ENCODE measurements around the gene PPP2R1A. TPM values are rescaled to one million over a fixed set of nuclear protein-coding genes. Genes with fewer than 3 reads are reported as not detected.

PPP2R1A gene
- total and polyA plus RNA-seq, 2 of the 13 experiments (the other 11 are each of a cell fraction or from before 2014, with no cell fraction given): 86.7 to 130 TPM

- H4K20me1 ChIP-seq (ENCODE audit: insufficient read depth, low read length): no peaks in the 10 kb centered on the region
- no peaks in the 10 kb centered on the region for H3K4me1 ChIP-seq (ENCODE audit: insufficient read depth, low read length)
- FAIRE-seq: no peak
- H3K4me3 ChIP-seq (replicated peaks in 1 of 3; ENCODE audit: insufficient read depth in 1 of 3, low read depth in 2 of 3, low read length in 3 of 3): no peak overlapping the region
- H2AFZ ChIP-seq (ENCODE audit: low read length): no peak overlapping the region
- no peak for DNase-seq (ENCODE audit: low spot score)
- no TSS peak for BruUV-seq (replicated peaks)
- WGBS (ENCODE audit: low lambda C conversion rate): 84% methylated on average over 2 of the region's 3 CpGs
- no peaks in the 10 kb centered on the region for H3K9me3 ChIP-seq (ENCODE audit: low read length)
- no peaks in the 10 kb centered on the region for H3K79me2 ChIP-seq (ENCODE audit: insufficient read depth, low read length)
- intact Hi-C loops (cut with micrococcal nuclease; ENCODE audit: unreplicated experiment): no loop called here
- peaks cover 53 to 92% of the 10 kb centered on the region in 2 experiments for H3K36me3 ChIP-seq (replicated peaks in 1 of 2; ENCODE audit: control insufficient read depth in 1 of 2, insufficient read depth in 2 of 2, low read length in 2 of 2)
- no peak overlapping the region for H3K4me2 ChIP-seq (ENCODE audit: low read depth, low read length)
- in situ Hi-C loops (cut with HindIII; ENCODE audit: extremely low pct_ligation_motif_present, low pct_unique_long_range_greater_than_20kb): no loop called here
- H3K27me3 ChIP-seq (ENCODE audit: control insufficient read depth in 1 of 2, insufficient read depth in 2 of 2, low read length in 2 of 2): no peaks in the 10 kb centered on the region
- H3K27ac ChIP-seq (ENCODE audit: extremely low read length, insufficient read depth, low read length): no peak overlapping the region
- H3K9ac ChIP-seq (ENCODE audit: insufficient read depth, low read depth, low read length): no peak overlapping the region
- ATAC-seq: no peak
- CTCF ChIA-PET (ENCODE audit: low intra/inter-chr PET ratio, low total read pairs): no interaction called here
- no peak for TF ChIP-seq PLRG1 (conservative IDR thresholded peaks at IDR 0.05)
- TF ChIP-seq MAFK (conservative IDR thresholded peaks at IDR 0.05 in 1 of 2, IDR thresholded peaks at IDR 0.05 in 1 of 2; ENCODE audit: low read length in 2 of 2): 0 out of 4 replicates have a peak, but pooled peaks of 1 of the 2 experiments have one; percentile 2
- POLR2A ChIA-PET: no interaction called here
Measured at GRCh38 chr19:52216401-52216800, 26.5 kb downstream of the PPP2R1A start.

- Histone ChIP-seq H3K9me3 (ENCODE audit: low read length) (no peaks in the 10 kb centered on the region), H3K4me2 (ENCODE audit: low read depth, low read length) (no peak overlapping the region), H2AFZ (ENCODE audit: low read length) (no peak overlapping the region), H3K4me1 (ENCODE audit: insufficient read depth, low read length) (no peaks in the 10 kb centered on the region), H3K27ac (ENCODE audit: extremely low read length, insufficient read depth, low read length) (no peak overlapping the region), H4K20me1 (ENCODE audit: insufficient read depth, low read length) (no peaks in the 10 kb centered on the region), H3K27me3 (ENCODE audit: control insufficient read depth in 1 of 2, insufficient read depth in 2 of 2, low read length in 2 of 2) (no peaks in the 10 kb centered on the region), H3K79me2 (ENCODE audit: insufficient read depth, low read length) (no peaks in the 10 kb centered on the region), H3K9ac (ENCODE audit: insufficient read depth, low read depth, low read length) (no peak overlapping the region), H3K4me3 (replicated peaks in 1 of 3; ENCODE audit: insufficient read depth in 1 of 3, low read depth in 2 of 3, low read length in 3 of 3) (no peak overlapping the region), H3K36me3 (replicated peaks in 1 of 2; ENCODE audit: control insufficient read depth in 1 of 2, insufficient read depth in 2 of 2, low read length in 2 of 2) (peaks cover 53 to 91% of the 10 kb centered on the region in 2 experiments)
- POLR2A ChIA-PET: no interaction called here
- no peak for DNase-seq (ENCODE audit: low spot score)
- WGBS (ENCODE audit: low lambda C conversion rate): 100% methylated on average over 5 of the region's 5 CpGs
- intact Hi-C loops (cut with micrococcal nuclease; ENCODE audit: unreplicated experiment) (no loop called here), in situ Hi-C loops (cut with HindIII; ENCODE audit: extremely low pct_ligation_motif_present, low pct_unique_long_range_greater_than_20kb) (no loop called here)
- no peak for ATAC-seq
- BruUV-seq (replicated peaks): no TSS peak
- FAIRE-seq: no peak
- CTCF ChIA-PET (ENCODE audit: low intra/inter-chr PET ratio, low total read pairs): no interaction called here
- TF ChIP-seq ZNF468 (CRISPR knock-in tag; IDR thresholded peaks at IDR 0.05) (no peak), ZEB1 (IDR thresholded peaks at IDR 0.05; ENCODE audit: insufficient replicate concordance, low read depth) (no peak), KAT7 (CRISPR knock-in tag; IDR thresholded peaks at IDR 0.05; ENCODE audit: borderline replicate concordance) (no peak), ZNF770 (CRISPR knock-in tag; IDR thresholded peaks at IDR 0.05) (no peak), ZNF333 (CRISPR knock-in tag; IDR thresholded peaks at IDR 0.05; ENCODE audit: borderline replicate concordance) (no peak), ZNF816 (CRISPR knock-in tag; IDR thresholded peaks at IDR 0.05; ENCODE audit: borderline replicate concordance) (no peak), ZNF768 (CRISPR knock-in tag; IDR thresholded peaks at IDR 0.05) (no peak), REXO4 (CRISPR knock-in tag; IDR thresholded peaks at IDR 0.05; ENCODE audit: borderline replicate concordance) (no peak), CBX5 (CRISPR knock-in tag; IDR thresholded peaks at IDR 0.05; ENCODE audit: borderline replicate concordance) (no peak), TARDBP (CRISPR knock-in tag; IDR thresholded peaks at IDR 0.05) (no peak), TAF15 (IDR thresholded peaks at IDR 0.05; ENCODE audit: low read depth, low read length, poor library complexity, severe bottlenecking) (no peak), ZSCAN29 (CRISPR knock-in tag; conservative IDR thresholded peaks at IDR 0.05) (no peak)
- TF ChIP-seq, protein P1, sequence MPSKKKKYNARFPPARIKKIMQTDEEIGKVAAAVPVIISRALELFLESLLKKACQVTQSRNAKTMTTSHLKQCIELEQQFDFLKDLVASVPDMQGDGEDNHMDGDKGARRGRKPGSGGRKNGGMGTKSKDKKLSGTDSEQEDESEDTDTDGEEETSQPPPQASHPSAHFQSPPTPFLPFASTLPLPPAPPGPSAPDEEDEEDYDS (CRISPR knock-in tag; IDR thresholded peaks at IDR 0.05): no peak
- TF ChIP-seq, protein P2, sequence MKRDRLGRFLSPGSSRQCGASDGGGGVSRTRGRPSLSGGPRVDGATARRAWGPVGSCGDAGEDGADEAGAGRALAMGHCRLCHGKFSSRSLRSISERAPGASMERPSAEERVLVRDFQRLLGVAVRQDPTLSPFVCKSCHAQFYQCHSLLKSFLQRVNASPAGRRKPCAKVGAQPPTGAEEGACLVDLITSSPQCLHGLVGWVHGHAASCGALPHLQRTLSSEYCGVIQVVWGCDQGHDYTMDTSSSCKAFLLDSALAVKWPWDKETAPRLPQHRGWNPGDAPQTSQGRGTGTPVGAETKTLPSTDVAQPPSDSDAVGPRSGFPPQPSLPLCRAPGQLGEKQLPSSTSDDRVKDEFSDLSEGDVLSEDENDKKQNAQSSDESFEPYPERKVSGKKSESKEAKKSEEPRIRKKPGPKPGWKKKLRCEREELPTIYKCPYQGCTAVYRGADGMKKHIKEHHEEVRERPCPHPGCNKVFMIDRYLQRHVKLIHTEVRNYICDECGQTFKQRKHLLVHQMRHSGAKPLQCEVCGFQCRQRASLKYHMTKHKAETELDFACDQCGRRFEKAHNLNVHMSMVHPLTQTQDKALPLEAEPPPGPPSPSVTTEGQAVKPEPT (CRISPR knock-in tag; IDR thresholded peaks at IDR 0.05; ENCODE audit: low read depth): no peak
Measured at GRCh38 chr19:52217576-52217975, 27.7 kb downstream of the PPP2R1A start.

Measured in HepG2 (cell line).